ENCODE measurements around the gene RIC3. TPM values are rescaled to one million over a fixed set of nuclear protein-coding genes. Genes with fewer than 3 reads are reported as not detected.

RIC3 gene
- total RNA-seq, 4 donors from 2014 or later = 3.6 to 12.0 (median 8.2) TPM

- ATAC-seq (ENCODE audit: low FRiP score) (no peak), DNase-seq (ENCODE audit: low spot score) (peak; percentile 20)
- no peak for TF ChIP-seq CTCF (IDR thresholded peaks at IDR 0.05)
These were observed 101.8 kb downstream of the RIC3 start for GRCh38 chr11:8066911-8067455.

- peak; percentile 24 for ATAC-seq (ENCODE audit: low FRiP score)
- no peak for TF ChIP-seq CTCF (IDR thresholded peaks at IDR 0.05)
These were observed 102.6 kb downstream of the RIC3 start for GRCh38 chr11:8066036-8066910.

GRCh38 chr11:8065031-8065430, 103.8 kb downstream of the RIC3 start:
- TF ChIP-seq CTCF (IDR thresholded peaks at IDR 0.05) = no peak
- DNase-seq (ENCODE audit: low spot score) (no peak), ATAC-seq (ENCODE audit: low FRiP score) (no peak)

More at GRCh38 chr11:8066036-8066910, 102.6 kb downstream of the RIC3 start:
- peak; percentile 16 for DNase-seq (ENCODE audit: low spot score)

GRCh38 chr11:8063324-8063723, 105.5 kb downstream of the RIC3 start:
- ATAC-seq (ENCODE audit: low FRiP score) = peak; percentile 64
- no peak for TF ChIP-seq CTCF (IDR thresholded peaks at IDR 0.05)
- DNase-seq (ENCODE audit: low spot score) = peak; percentile 23

- DNase-seq (ENCODE audit: low spot score) = no peak
- no peak for TF ChIP-seq CTCF (IDR thresholded peaks at IDR 0.05)
- peak; percentile 16 for ATAC-seq (ENCODE audit: low FRiP score)
These were observed 106.0 kb downstream of the RIC3 start for GRCh38 chr11:8062781-8063257.

- ATAC-seq (ENCODE audit: low FRiP score) (no peak), DNase-seq (ENCODE audit: low spot score) (no peak)
- no peak for TF ChIP-seq CTCF (IDR thresholded peaks at IDR 0.05)
These were observed 107.0 kb downstream of the RIC3 start for GRCh38 chr11:8061555-8062428.
